SIG-M5 (cell line): ENCODE results near the gene DENND1A.
"Not testable (repeated sequence)": the region's sequence is repeated elsewhere in the genome, so short reads cannot be mapped to it uniquely, and the experiment has no call there.

Source experiments
- DNase-seq: peaks from one replicate; lab custom pipeline; 2025; lab: John Stamatoyannopoulos, UW

Gene DENND1A

GRCh38 chr9:123763910-123764588 is 165.9 kb downstream of the DENND1A start:
- DNase-seq, result no peak

GRCh38 chr9:123761905-123762605 is 167.9 kb downstream of the DENND1A start:
- no peak for DNase-seq

DNA sequence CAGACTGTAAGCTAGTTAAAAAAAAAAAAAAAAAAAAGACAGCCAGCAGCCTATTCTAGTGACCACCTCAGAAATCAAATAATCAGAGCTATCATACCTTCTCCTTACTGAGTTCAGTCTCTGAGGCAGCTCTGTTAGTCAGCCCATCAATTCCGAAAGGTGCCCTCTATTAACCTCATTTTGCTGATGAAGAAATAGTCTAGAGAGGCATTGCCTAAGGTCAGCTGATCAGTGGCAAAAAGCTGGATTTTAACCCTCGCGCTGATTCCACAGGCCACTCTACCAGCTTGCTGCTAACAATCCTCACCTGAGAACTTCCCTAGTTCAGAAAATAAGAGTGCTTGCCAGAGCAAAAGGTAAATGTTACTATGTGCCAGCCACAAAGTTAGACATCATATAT is 172.0 kb downstream of the DENND1A start:
- DNase-seq, result no peak

DNA sequence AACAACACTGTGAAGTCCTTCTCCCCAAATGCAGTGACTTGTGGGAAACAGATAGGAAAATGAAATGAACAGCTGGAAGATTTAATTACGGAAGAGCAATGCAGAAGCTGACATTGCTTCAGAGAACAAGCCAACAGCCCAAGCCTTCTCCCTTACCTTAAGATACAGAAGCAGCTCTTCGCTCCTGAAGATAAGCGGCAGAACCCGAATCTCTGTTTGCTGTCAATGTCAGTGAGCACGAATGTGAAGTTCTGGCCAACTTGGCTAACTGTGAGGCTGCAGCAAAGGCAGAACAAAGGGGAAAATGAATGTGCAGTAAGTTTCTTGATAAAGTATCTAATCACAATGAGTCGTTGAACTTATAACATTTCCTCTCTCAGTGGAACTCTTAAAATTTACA is 172.4 kb downstream of the DENND1A start:
- no peak for DNase-seq

GRCh38 chr9:123756484-123757106 is 173.3 kb downstream of the DENND1A start:
- no peak for DNase-seq

- no peak for DNase-seq
Observed at GRCh38 chr9:123753669-123754258, 176.2 kb downstream of the DENND1A start.

DNA sequence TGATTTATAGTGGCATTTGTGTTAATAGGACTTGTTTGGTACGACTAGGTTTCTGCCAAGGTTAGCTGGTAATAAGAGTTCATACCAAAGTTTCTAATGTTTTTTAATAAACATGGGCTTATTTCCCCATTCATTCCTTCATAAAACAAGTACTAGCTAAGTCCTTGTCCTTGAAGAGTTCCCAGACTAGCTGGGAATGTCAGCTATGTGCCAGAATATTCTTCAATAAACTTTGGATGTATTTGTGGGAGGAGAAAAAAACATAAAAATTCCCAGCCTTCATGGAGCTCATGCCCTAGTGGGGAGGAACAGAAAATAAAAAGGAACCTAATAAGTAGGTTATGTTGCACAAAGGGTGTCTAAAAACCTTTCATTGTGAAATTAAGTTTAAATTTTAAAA is 176.9 kb downstream of the DENND1A start:
- no peak for DNase-seq

DNA sequence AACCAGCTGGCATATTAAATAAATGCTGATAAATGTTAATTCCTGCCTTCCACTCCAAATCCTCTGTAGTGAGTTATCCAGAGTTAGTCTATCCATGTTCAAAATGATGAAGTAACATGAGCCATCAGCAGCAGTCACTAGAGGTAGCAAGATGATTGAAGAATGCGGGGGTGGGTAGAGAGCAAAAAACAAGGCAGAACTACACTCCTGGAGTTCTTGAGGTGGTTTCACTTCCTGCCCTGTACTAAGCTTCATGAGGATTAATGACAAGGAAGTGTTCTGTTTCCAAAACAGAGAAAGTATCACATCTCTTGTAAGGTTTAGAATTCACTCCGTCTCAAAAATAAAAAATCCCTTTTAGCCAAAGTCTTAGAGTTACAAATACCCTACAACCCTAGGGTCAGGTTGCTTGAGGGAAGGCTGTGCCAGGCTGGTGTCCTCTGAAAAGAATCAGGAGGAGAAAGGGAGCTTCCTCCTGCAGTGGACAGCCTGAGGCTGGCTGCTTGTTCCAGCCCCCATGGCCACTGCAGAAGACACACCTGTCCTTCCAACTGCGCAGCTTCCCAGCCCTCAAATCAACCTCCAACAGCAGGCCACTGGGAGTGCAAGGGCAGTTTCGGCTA is 180.2 kb downstream of the DENND1A start:
- peak; percentile 43 for DNase-seq

DNA sequence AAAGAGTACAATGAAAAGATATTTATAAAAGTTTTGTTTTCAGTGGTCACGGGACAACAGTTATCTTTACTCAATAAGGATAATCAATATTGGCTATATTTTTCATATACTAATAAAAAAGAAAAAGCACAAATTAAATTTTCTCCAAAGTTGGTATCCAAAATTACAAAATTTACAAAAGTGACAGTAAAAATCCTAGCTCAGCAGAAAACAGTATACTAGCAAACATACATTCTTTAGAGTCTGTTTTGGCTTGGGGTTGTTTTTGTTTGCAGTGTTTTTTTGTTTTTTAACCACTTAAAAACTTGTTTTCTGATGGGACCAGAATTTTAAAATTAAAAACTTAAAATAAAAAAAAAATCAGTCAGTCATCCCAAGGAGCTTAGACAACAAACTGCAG is 183.2 kb downstream of the DENND1A start:
- no peak for DNase-seq

GRCh38 chr9:123745933-123746332 is 184.0 kb downstream of the DENND1A start:
- DNase-seq, result no peak

DNA sequence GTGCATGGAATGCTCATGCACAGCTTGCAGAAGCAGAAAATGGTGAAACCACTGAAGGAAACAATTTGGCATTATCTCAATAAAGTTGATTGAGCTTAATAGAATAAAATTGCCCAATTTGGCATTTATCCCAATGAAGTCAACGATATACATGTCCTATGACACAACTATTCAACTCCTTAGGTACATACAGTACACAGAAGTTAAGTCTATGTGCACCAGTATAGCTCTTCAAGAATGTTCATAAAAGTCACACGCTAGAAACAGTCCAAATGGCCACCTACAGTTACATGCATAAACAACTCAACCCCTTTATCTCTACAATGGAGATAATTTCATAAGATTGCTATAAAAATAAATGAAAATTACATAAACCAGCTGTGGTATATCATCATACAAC is 184.5 kb downstream of the DENND1A start:
- no peak for DNase-seq

DNA sequence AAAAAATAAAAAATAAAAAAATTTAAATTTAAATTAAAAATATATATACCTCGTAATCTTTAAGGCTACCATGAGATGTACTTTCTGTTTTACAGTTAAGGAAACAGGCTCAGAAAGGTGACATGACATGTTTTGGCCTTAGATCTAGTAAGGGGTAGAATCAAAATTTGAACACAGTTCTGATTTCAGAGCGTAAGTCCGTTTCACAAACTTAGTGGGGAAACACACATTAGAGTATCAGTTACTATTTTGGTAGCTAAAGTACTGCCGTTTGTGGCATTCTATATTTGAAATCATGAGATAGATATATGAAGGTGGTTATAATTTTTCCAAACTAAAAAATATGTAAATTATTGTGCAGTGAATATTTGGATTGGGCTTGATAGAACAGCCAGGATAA is 186.2 kb downstream of the DENND1A start:
- DNase-seq, result no peak

GRCh38 chr9:123742009-123742767 is 187.7 kb downstream of the DENND1A start:
- DNase-seq, result no peak

GRCh38 chr9:123741214-123741613 is 188.7 kb downstream of the DENND1A start:
- DNase-seq, result no peak

GRCh38 chr9:123739902-123740301 is 190.0 kb downstream of the DENND1A start:
- DNase-seq, result no peak

GRCh38 chr9:123739387-123739786 is 190.5 kb downstream of the DENND1A start:
- DNase-seq, result no peak

GRCh38 chr9:123738648-123739047 is 191.3 kb downstream of the DENND1A start:
- no peak for DNase-seq

DNA sequence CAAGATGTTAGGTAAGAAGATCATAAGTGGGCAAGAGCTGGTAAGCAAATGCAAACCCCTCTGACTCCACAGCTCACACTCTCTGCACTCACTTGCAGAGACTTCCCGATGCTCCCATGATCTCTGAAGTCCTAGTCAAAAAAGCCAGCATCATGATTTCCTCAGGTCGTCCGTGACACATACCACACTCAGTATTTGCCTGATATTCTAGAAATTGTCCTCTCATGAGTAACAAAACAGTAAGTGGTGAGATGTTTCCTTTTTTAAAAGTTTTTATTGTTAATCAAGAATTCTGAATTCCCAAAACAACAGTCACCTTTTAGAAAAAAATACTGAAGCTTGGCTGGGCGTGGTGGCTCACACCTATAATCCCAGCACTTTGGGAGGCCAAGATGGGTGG is 194.6 kb downstream of the DENND1A start:
- DNase-seq, result no peak

GRCh38 chr9:123728571-123728970 is 201.4 kb downstream of the DENND1A start:
- not testable (repeated sequence) for DNase-seq

- no peak for DNase-seq
Observed at GRCh38 chr9:123727332-123727731, 202.6 kb downstream of the DENND1A start.

DNA sequence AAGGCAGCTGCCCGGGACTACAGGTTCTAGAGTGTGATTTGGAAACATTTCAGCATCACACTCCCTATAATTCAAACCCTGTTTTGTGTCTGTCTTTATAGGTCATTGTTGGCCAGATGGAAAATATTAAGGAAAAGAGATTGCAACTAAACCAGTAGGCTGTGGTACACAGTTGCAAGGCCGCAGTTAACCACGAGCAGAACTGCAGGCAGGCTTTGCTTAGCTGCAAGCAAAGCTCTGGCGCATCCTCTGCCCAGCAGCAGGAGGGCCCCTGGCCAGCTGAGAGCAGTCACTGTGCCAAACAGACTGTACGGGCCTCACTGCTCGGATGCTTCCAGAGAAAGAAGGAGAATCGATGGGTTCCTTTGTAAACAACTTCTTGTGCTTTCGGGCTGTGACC is 204.5 kb downstream of the DENND1A start:
- DNase-seq, result no peak
